Measurements from ENCODE around the gene WDR31.

The WDR31 gene

DNA sequence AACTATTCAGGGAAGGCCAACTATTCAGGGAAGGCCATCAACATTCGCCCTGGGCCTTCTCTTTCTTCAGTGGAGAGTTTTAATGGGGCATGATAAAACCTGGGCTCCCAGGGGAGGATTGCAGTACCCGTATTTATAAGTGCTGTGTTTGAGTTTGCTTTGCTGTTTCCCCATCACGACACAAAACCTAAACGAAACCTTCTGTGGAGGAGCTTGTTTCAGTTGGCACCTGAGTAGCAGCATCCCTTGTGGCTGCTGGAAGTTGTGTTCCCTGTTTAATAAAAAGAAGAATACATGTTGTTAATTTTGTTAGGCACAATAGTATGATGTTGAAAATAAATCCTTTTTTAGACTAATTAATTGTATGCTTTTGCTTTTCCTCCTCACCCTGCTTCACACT lies 8.3 kb downstream of the WDR31 start:
- no peak for DNase-seq (ENCODE audit: low spot score)

- no peak for DNase-seq (ENCODE audit: low spot score)
These were observed 11.9 kb downstream of the WDR31 start for GRCh38 chr9:113328045-113328782.

DNA sequence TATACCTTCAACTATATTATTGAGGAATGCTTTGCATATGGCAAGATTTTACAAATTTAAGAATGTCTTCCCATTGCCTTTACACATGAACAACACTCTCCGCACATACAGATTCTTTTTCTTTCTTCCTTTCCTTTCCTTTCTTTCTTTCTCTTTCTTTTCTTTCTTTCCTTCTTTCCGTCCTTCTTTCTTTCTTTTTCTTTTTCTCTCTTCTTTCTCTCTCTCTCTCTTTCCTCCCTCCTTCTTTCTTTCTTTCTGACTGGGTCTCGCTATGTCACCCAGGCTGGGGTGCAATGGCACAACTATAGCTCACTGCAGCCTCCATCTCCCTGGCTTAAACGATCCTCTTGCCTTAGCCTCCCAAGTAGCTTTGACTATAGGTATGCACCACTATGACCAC lies 13.8 kb downstream of the WDR31 start:
- no peak for DNase-seq (ENCODE audit: low spot score)

- DNase-seq (ENCODE audit: low spot score) = no peak
These were observed 17.4 kb downstream of the WDR31 start for GRCh38 chr9:113322671-113323070.

- DNase-seq (ENCODE audit: low spot score) = no peak
These were observed 20.0 kb downstream of the WDR31 start for GRCh38 chr9:113320051-113320450.

GRCh38 chr9:113319054-113319453 lies 21.0 kb downstream of the WDR31 start:
- DNase-seq (ENCODE audit: low spot score) = no peak

DNA sequence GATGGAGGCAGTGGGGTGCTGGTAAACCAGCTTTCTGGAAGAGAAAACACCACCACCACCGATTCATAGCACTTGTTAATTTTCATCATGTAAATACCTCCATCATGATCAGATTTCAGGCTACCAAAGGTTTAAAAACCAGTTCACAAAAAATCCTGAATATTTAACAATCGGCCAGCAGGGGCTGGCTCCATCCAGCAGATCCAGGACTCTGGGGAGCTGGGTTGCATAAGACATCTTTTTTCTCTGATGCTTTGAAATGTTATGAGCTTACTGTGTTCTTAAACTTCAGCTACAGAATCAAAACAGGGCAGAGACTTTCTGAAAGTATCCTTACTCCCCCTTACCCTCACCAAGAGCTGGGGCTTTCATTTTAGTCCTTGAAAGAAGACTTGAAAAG lies 22.3 kb downstream of the WDR31 start:
- no peak for DNase-seq (ENCODE audit: low spot score)

DNA sequence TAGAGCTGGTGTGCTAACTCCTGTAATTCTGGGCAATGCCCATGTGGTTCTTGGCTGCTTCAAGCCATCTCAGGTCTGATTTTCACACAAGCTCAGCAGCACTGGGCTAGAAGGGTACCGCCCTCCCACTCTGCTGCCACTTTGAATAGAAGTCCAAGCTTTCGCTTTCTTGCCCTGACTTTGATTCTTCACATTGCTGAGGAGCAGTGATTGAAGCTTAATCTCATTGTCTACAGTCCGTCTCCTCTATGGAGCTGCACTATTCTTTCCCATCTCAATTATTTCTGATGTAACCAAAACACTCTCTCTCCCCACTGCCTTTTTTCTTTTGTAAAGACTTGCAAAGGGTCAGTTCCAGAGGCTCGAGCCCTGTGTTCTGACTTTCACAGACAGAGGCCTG lies 24.0 kb downstream of the WDR31 start:
- no peak for DNase-seq (ENCODE audit: low spot score)

- no peak for DNase-seq (ENCODE audit: low spot score)
These were observed 24.8 kb downstream of the WDR31 start for GRCh38 chr9:113315231-113315630.

GRCh38 chr9:113313261-113313660 lies 26.8 kb downstream of the WDR31 start:
- DNase-seq (ENCODE audit: low spot score) = no peak

DNA sequence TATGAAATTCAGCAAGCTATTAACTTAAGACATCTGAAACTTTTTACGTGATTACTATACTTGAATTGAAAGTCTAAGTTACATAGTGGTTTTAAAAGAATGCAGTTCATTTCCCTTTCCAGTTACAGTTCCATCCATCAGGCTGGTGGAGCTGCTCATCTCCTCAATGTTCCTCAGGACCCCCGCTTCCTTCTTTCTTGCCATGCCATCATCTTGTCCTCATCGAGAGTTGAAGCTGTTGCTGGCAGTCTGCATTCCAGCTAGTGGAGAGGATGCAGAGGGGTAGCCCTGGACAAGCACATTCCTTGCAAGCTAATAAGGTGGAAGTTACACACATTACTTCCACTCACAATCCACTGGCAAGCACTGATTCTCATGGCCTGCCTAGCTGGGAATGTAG lies 28.1 kb downstream of the WDR31 start:
- no peak for DNase-seq (ENCODE audit: low spot score)

- no peak for DNase-seq (ENCODE audit: low spot score)
These were observed 29.5 kb downstream of the WDR31 start for GRCh38 chr9:113310538-113310937.

DNA sequence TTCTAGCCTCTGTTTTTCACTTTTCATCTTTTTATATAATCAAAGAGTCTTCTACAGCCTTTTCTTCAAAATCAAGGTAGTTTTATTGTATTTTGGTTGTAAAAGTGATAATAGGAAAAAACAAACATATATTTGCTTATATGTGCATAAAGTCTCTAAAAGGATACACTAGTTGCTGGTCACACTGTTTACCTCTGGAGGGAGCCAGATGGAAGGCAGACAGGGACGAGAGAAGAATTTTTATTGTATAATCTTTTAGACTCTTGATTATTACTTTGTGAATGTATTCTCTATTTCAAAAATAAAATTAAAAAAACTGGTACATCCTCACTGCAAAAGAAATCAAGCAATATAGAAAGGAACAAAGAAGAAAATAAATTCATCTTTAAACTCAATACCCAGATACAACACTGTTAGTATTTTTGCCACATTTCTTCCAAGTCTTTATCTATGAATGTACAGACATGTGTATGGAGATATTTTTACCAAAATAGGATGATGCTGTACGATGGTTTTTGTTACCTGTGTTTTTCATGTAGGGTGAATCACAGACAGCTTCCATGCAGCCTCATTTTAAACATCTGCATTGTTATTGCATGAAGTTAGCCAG lies 30.8 kb downstream of the WDR31 start:
- DNase-seq (ENCODE audit: low spot score) = peak; percentile 33

DNA sequence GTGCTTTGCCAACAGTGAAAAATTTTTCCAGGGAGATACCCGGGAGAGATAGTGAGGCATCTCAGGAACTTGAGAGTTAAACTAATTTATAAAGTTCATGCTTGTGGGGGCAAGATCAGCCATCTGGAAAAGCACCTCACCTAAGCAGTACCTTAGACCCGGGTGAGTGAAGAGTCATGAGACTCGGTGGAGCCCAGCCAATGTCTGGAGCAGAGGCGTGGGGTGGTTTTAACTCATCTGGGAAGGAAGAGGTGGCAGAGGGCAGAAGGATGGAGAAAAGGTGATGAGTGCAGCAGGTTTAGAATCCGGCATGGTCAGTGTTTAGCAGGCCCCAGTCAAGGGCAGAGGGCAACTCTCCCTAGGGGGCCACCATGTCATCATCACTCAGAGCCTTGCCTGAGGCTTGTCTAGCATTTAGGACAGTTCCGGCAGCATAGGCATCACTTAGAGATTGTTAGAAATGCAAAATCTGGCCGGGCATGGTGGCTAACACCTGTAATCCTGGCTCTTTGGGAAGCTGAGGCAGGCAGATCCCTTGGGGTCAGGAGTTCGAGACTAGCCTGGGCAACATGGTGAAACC lies 32.6 kb downstream of the WDR31 start:
- no peak for DNase-seq (ENCODE audit: low spot score)

DNA sequence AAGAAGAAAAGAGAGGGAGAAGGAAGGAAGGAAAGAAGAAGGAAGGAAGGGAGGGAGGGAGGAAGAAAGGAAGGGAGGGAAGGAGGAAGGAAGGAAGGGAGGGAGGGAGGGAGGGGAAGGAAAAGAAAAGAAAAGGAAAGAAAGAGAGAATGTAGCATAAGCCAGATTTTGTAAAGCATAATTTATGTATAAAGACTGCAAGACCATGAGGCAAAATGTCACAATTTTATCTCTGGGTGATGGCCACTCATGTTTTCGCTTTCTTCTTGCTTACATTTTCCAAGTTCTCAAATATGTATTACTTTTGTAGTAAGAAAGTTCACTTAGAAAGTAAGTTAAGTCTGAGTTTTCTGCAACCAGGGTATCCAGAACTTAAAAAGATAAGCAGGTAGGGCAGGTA lies 33.5 kb downstream of the WDR31 start:
- no peak for DNase-seq (ENCODE audit: low spot score)

DNA sequence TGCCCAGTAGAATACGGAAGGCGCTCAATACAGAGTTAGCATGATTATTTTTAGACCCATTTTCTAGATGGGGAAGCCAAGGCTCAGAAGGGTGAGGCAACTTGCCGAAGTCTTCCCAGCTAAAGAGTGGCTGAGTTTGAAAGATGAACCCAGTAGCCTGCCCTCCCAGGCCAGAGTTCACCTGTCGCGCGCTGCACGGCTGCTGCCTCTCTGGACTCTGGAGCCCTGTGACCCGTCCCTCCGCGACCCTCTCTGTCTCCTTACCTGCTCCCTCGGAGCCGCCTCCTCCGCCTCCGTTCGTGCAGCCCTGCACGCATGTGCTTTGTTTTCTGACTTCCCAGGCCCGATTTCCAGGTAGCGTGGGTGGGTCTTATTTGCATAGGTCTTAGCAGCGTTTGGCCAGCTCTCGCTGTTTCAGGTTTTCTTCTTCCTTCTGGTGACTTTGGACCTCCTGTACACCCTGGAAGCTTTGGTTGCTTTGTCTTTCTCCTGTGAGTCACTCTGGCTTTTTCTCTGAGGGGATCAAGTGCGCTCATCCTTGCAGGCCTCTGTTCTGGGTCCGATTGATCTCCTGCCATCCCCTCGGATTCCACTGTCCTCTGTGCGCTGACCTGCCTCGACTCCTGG lies 37.2 kb downstream of the WDR31 start, which contains the start of gene RNF183:
Gene RNF183, minus strand, starts transcription at position 585 of the 627 bp plus-strand sequence. CDS start 5,192 bp downstream, outside the sequence.
- DNase-seq (ENCODE audit: low spot score) = no peak

- no peak for DNase-seq (ENCODE audit: low spot score)
These were observed 38.5 kb downstream of the WDR31 start for GRCh38 chr9:113301548-113301947.

- no peak for DNase-seq (ENCODE audit: low spot score)
These were observed 40.2 kb downstream of the WDR31 start for GRCh38 chr9:113299800-113300292.

- no peak for DNase-seq (ENCODE audit: low spot score)
These were observed 40.9 kb downstream of the WDR31 start for GRCh38 chr9:113298924-113299770.

GRCh38 chr9:113298311-113298710 lies 41.8 kb downstream of the WDR31 start:
- DNase-seq (ENCODE audit: low spot score) = no peak

DNA sequence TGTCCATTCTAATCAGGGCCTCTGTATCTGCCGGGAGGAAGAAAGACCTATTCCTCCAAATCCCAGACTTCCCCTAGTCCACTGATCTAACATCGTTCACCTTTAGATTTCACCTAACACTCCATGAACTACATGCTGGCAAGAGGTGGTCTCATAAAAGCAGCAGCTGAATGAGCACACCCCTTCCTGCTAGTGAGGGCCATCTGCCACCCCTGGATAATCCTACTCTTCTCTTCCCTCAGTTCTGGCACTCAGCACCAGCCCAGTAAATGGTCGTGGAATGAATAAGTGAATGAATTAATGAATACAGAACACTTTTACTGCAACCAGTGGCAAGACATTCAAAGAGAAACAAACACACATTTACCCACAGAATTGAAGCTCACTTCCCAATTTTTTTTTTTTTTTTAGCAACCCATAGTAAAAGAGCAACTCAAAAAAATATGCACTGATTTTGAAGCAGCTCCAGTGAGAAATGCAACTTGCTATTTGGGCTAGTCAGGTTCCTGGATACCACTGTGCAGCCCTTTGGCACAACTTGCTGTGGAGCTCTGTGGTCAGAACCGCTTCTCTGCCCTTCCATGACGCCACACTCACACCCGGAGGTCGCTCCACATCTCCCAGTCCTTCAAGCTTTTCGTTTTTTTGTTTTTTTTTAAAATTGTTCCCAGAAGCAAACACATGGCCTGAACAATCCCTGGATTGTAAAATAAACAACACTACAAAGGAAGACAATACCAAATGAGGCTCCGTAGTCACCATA lies 43.1 kb downstream of the WDR31 start:
- no peak for DNase-seq (ENCODE audit: low spot score)

Measured in activated CD4-positive, alpha-beta T cell treated with anti-CD3 and anti-CD28 coated beads, Interleukin-2, Interleukin-4, amounts not matched to agents 100 ng/mL and 50 ng/mL, durations not matched to agents 16 hours and 8 hours (primary cell).